Activated CD4-positive, alpha-beta T cell treated with anti-CD3 and anti-CD28 coated beads for 36 hours (primary cell): ENCODE measurements around the gene KRT222. TPM values are rescaled to one million over a fixed set of nuclear protein-coding genes. Genes with fewer than 3 reads are reported as not detected.

ENCODE experiments used
- ATAC-seq: fragments of 200-7000 bp; cut with Tn5 transposase; one replicate; pipeline ENCODE4 v1.10.0; 2021; ENCODE audit warnings: mild to moderate bottlenecking, moderate library complexity
- CTCF ChIA-PET: fragments of 350-600 bp; sonication (Branson Sonifier 250); formaldehyde crosslinking; loops from one replicate; lab custom pipeline; 2021; ENCODE audit warnings: antibody characterized with exemption; lab: Charles Lee
- POLR2A ChIA-PET: fragments of 350-600 bp; sonication (Branson Sonifier 250); formaldehyde crosslinking; loops from one replicate; lab custom pipeline; 2021; ENCODE audit warnings: antibody characterized with exemption, inconsistent platforms; lab: Charles Lee
- DNase-seq: peaks from one replicate; pipeline ENCODE4 v3.0.0-alpha.2; 2020
- H3K27ac Mint-ChIP-seq: one replicate; pipeline ENCODE4 v1.8.0; 2021; ENCODE audit warnings: mixed read lengths
- H3K27me3 Mint-ChIP-seq: one replicate; pipeline ENCODE4 v1.8.0; 2021; ENCODE audit warnings: mixed read lengths
- H3K36me3 Mint-ChIP-seq: one replicate; pipeline ENCODE4 v1.8.0; 2021; ENCODE audit warnings: low read depth, mixed read lengths
- H3K4me1 Mint-ChIP-seq: one replicate; pipeline ENCODE4 v1.8.0; 2021; ENCODE audit warnings: mixed read lengths
- H3K4me3 Mint-ChIP-seq: one replicate; pipeline ENCODE4 v1.8.0; 2021; ENCODE audit warnings: mild to moderate bottlenecking, moderate library complexity, mixed read lengths
- H3K9me3 Mint-ChIP-seq: one replicate; pipeline ENCODE4 v1.8.0; 2021; ENCODE audit warnings: low read depth, mixed read lengths
- intact Hi-C, 2 experiments: fragments of 100-400 bp; cut with DNase I in 1 of 2; cut with micrococcal nuclease in 1 of 2; formaldehyde crosslinking; loops; one replicate each; pipeline versions ENCODE4 v1.14.2 to v1.15.1; 2022 to 2024; cut with DNase I, micrococcal nuclease
- total RNA-seq, 2 experiments: library from RNA; stranded (reverse); gene quantifications; one replicate each; pipeline ENCODE4 v1.2.3, GENCODE V29; 2021

The KRT222 gene
- total RNA-seq, 2 experiments from 2014 or later = not detected

GRCh38 chr17:40608061-40608581 lies 56.9 kb downstream of the KRT222 start:
- ChIA-PET POLR2A (interaction anchor here (3.0 kb wide), 1 partner anchor 46 kb away, joined by 31 read pairs; no protein-coding TSS in a partner anchor), CTCF (interaction anchor here (0.6 to 14.5 kb wide), 2 partner anchors 46 to 52 kb away, joined by 4 to 149 read pairs; partner anchors contain the start of gene CCR7)
- peaks cover 98% of the 10 kb centered on the region for H3K4me1 Mint-ChIP-seq
- no peaks in the 10 kb centered on the region for H3K36me3 Mint-ChIP-seq
- no peaks in the 10 kb centered on the region for H3K27me3 Mint-ChIP-seq
- ATAC-seq (peak; percentile 61), DNase-seq (peak; percentile 52)
- no peaks in the 10 kb centered on the region for H3K9me3 Mint-ChIP-seq
- intact Hi-C loops = loop anchor here in 1 of 2 experiments (1.0 to 10.0 kb wide), 4 partner anchors 9 to 833 kb away; partner anchors contain the start of gene TOP2A
- H3K27ac Mint-ChIP-seq = peak overlapping the region; percentile 86
- peak overlapping the region; percentile 39 for H3K4me3 Mint-ChIP-seq

DNA sequence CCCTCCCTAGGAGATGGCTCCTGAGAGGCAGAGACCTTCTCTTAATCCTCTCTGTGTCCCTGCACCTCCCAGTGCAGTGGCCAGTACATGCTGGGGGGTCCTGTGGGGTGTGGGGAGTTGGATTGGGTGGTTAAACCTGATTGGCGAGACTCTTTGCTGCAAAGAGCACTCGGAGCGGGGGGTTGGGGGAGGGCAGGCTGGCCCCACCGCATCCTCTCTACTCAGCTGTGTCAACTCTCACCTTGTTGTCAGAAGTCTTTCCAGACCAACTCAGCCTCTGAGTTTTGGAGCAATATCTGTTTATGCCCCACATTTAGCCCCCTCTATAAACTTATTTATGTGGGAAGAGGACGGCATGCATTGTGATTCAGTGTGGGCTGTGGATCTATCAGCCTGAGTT lies 57.3 kb downstream of the KRT222 start:
- no peaks in the 10 kb centered on the region for H3K36me3 Mint-ChIP-seq
- ATAC-seq (peak; percentile 13), DNase-seq (peak; percentile 69)
- H3K27me3 Mint-ChIP-seq = no peaks in the 10 kb centered on the region
- peaks cover 98% of the 10 kb centered on the region for H3K4me1 Mint-ChIP-seq
- H3K4me3 Mint-ChIP-seq = peak overlapping the region; percentile 39
- peak overlapping the region; percentile 86 for H3K27ac Mint-ChIP-seq
- CTCF ChIA-PET = interaction anchor here (0.6 to 14.5 kb wide), 2 partner anchors 46 to 51 kb away, joined by 4 to 149 read pairs; partner anchors contain the start of gene CCR7
- H3K9me3 Mint-ChIP-seq = no peaks in the 10 kb centered on the region
- intact Hi-C loops = loop anchor here in 1 of 2 experiments (1.0 to 10.0 kb wide), 4 partner anchors 8 to 833 kb away; partner anchors contain the start of gene TOP2A
- POLR2A ChIA-PET = interaction anchor here (3.0 kb wide), 1 partner anchor 45 kb away, joined by 31 read pairs; no protein-coding TSS in a partner anchor

DNA sequence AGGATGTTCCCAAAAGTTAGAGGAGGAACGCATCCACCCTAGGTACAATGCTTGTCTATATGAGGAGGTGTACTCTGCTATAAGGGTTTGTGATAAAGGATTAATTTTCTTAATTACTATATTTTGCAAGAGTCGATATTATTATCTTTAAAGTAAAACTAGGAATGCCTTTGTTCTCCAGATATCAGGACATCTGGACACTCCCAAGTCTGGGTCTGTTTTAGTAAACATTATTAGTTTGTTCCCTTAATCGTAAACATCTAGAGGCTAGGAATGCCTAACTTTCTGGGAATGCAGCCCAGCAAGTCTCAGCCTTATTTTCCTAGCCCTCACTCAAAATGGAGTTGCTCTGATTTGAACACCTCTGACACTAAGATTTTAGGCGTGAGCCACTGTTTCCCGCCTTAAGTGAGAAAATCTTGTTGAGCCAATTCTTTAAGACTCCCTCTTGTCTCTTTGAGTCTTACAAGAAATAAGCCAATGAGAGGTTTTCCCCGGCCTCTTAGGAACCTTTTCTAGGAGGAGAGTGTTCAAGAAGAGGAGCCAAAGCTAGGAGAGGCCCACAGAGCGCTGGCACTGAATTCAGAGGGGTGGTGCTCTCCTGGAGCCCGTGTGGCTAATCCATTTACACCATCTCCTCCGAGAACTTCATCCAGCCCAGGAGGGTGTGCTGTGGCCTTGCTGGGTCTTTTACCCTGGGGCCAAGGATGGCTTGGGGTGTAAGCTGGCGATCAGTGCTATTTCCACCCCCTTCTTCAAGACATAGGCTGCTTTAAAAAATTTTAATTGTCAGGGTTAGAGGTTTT lies 58.2 kb downstream of the KRT222 start:
- Mint-ChIP-seq H3K27me3 (no peaks in the 10 kb centered on the region), H3K9me3 (no peaks in the 10 kb centered on the region), H3K4me3 (no peak overlapping the region), H3K4me1 (peaks cover 99% of the 10 kb centered on the region), H3K27ac (peak overlapping the region; percentile 10), H3K36me3 (no peaks in the 10 kb centered on the region)
- ChIA-PET CTCF (interaction anchor here (5.3 to 14.5 kb wide), 2 partner anchors 44 to 45 kb away, joined by 71 to 149 read pairs; partner anchors contain the start of gene CCR7), POLR2A (interaction anchor here (1.1 to 3.0 kb wide), 2 partner anchors 8 to 44 kb away, joined by 3 to 31 read pairs; no protein-coding TSS in a partner anchor)
- intact Hi-C loops = loop anchor here in 1 of 2 experiments (5.0 to 10.0 kb wide), 2 partner anchors 189 to 832 kb away; partner anchors contain the start of gene TOP2A
- DNase-seq (no peak), ATAC-seq (no peak)

DNA sequence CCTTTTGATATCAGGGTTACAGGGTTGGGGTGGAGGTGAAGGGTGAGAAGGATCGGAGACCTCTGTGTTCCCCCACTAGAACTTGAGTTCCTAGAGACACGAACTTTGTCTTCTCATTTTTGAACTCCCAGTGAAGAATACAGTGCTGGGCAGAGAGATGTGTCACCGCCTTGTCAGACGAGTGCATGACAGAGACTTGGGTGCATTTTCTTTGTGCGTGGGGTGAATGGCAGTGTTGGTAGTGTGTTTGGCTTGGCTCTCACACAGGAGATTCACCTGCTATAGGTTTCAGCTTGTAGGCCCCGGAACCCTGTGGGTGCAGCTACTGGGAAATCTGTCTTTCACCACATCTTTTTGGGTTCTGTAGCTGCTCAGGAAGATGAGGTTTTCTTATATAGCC lies 59.7 kb downstream of the KRT222 start:
- peaks cover 3% of the 10 kb centered on the region for H3K36me3 Mint-ChIP-seq
- intact Hi-C loops = loop anchor here in 1 of 2 experiments (2.0 to 10.0 kb wide), 4 partner anchors 65 to 831 kb away; partner anchors contain the start of gene TOP2A
- H3K27me3 Mint-ChIP-seq = no peaks in the 10 kb centered on the region
- peak overlapping the region; percentile 97 for H3K27ac Mint-ChIP-seq
- peak overlapping the region; percentile 60 for H3K4me3 Mint-ChIP-seq
- no peaks in the 10 kb centered on the region for H3K9me3 Mint-ChIP-seq
- peak; percentile 71 for ATAC-seq
- DNase-seq = peak; percentile 85
- ChIA-PET CTCF (interaction anchor here (0.9 to 5.3 kb wide), 11 partner anchors 9 to 187 kb away, joined by 3 to 71 read pairs (median 4); partner anchors contain the start of genes CCR7 and TOP2A), POLR2A (interaction anchor here (0.7 to 4.8 kb wide), 8 partner anchors 9 to 63 kb away, joined by 3 to 195 read pairs (median 4); partner anchors contain the start of genes CCR7 and SMARCE1)
- H3K4me1 Mint-ChIP-seq = peaks cover 99% of the 10 kb centered on the region

Other genes starting within 250 kb of the KRT222 start
- 100 to 1,000 TPM; 245 to 322 TPM for gene TOP2A, start 247.3 kb downstream of the KRT222 start, total RNA-seq
- gene IGFBP4, start 221.7 kb downstream of the KRT222 start, total RNA-seq = 10 to 100 TPM; 40.2 to 45.6 TPM
- gene TNS4, start 163.6 kb downstream of the KRT222 start, total RNA-seq = 10 to 100 TPM; 10.8 to 12.8 TPM
- 100 to 1,000 TPM; 325 to 389 TPM for gene CCR7, start 99.7 kb downstream of the KRT222 start, total RNA-seq
- gene SMARCE1, start 17.4 kb downstream of the KRT222 start, total RNA-seq = 100 to 1,000 TPM in 1 of 2 experiments, 10 to 100 TPM in 1; 99.7 to 122 TPM
- gene KRT24, start 38.6 kb upstream of the KRT222 start, total RNA-seq = not detected
- not detected for gene KRT25, start 90.2 kb upstream of the KRT222 start, total RNA-seq
- not detected for gene KRT26, start 107.0 kb upstream of the KRT222 start, total RNA-seq
- not detected for gene KRT27, start 117.4 kb upstream of the KRT222 start, total RNA-seq
- not detected for gene KRT28, start 134.8 kb upstream of the KRT222 start, total RNA-seq
- gene KRT10, start 157.4 kb upstream of the KRT222 start, total RNA-seq = 10 to 100 TPM; 20.2 to 35.9 TPM
- not detected for gene KRT12, start 202.0 kb upstream of the KRT222 start, total RNA-seq
- not detected for gene KRT20, start 220.1 kb upstream of the KRT222 start, total RNA-seq